Fibroblast of lung (primary cell): ENCODE measurements around the gene CCDC152. TPM values are rescaled to one million over a fixed set of nuclear protein-coding genes. Genes with fewer than 3 reads are reported as not detected.

Source experiments
- DNase-seq, 2 donors: peaks; one replicate each; pipeline versions ENCODE4 v3.0.0 to v3.0.0-alpha.2; 2010; ENCODE audit warnings: low read depth in 2 of 2
- H2AFZ ChIP-seq: 2 replicates; pipeline ENCODE4 v1.5.1; 2012; ENCODE audit warnings: low read length, control low read depth, inconsistent platforms
- H3K27ac ChIP-seq: 2 replicates; pipeline ENCODE4 v1.5.1; 2011; ENCODE audit warnings: low read length, control low read depth; ENCODE audit not compliant: insufficient read depth
- H3K27me3 ChIP-seq: 2 replicates; pipeline ENCODE4 v1.5.1; 2011; ENCODE audit warnings: mild to moderate bottlenecking, low read length; ENCODE audit not compliant: control insufficient read depth, insufficient read depth
- H3K36me3 ChIP-seq: 2 replicates; pipeline ENCODE4 v1.5.1; 2011; ENCODE audit warnings: low read length; ENCODE audit not compliant: control insufficient read depth, insufficient read depth
- H3K4me1 ChIP-seq: 2 replicates; pipeline ENCODE4 v1.5.1; 2011; ENCODE audit warnings: low read length; ENCODE audit not compliant: control insufficient read depth, insufficient read depth; ENCODE audit errors: extremely low read depth
- H3K4me2 ChIP-seq: 2 replicates; pipeline ENCODE4 v1.5.1; 2011; ENCODE audit warnings: low read length, control low read depth; ENCODE audit not compliant: insufficient read depth; ENCODE audit errors: extremely low read depth
- H3K4me3 ChIP-seq, 4 experiments: fragments of 200-600 bp in 1 of 4; sonication (generic) in 1 of 4; replicated peaks in 1 of 4; 2 replicates each; pipeline ENCODE4 v1.5.1; 2011 to 2016; ENCODE audit warnings: low read length in 4 of 4, low read depth in 3 of 4, mild to moderate bottlenecking in 3 of 4, control low read depth in 2 of 4, inconsistent platforms in 1 of 4, mixed read lengths in 1 of 4; ENCODE audit not compliant: insufficient read depth in 1 of 4; ENCODE audit errors: control extremely low read depth in 1 of 4
- H3K79me2 ChIP-seq: 2 replicates; pipeline ENCODE4 v1.5.1; 2012; ENCODE audit warnings: mild to moderate bottlenecking, low read length, inconsistent platforms; ENCODE audit not compliant: control insufficient read depth, insufficient read depth
- H3K9ac ChIP-seq: 2 replicates; pipeline ENCODE4 v1.5.1; 2011; ENCODE audit warnings: mild to moderate bottlenecking, low read length, control low read depth; ENCODE audit not compliant: insufficient read depth
- H3K9me3 ChIP-seq: 2 replicates; pipeline ENCODE4 v1.5.1; 2012; ENCODE audit warnings: low read depth, low read length; ENCODE audit not compliant: control insufficient read depth, insufficient read depth
- H4K20me1 ChIP-seq: 2 replicates; pipeline ENCODE4 v1.5.1; 2011; ENCODE audit warnings: low read length; ENCODE audit not compliant: control insufficient read depth, insufficient read depth; ENCODE audit errors: extremely low read depth
- CTCF ChIP-seq, 2 donors: IDR thresholded peaks in 1 of 2; conservative IDR thresholded peaks in 1 of 2; 1 replicate in 1 of 2; 2 replicates in 1 of 2; pipeline ENCODE4 v1.5.1; 2011 to 2012; ENCODE audit warnings: low read length in 2 of 2, control low read depth in 1 of 2, inconsistent platforms in 1 of 2, low read depth in 1 of 2, mild to moderate bottlenecking in 1 of 2
- EZH2 ChIP-seq: IDR thresholded peaks from 2 replicates; pipeline ENCODE4 v1.5.1; 2012; ENCODE audit warnings: low read length, control low read depth, mild to moderate bottlenecking; ENCODE audit errors: missing control alignments
- polyA plus RNA-seq, 2 donors: library from polyadenylated mRNA; depleted of rRNA in 1 of 2; stranded (reverse) in 1 of 2; unstranded in 1 of 2; fragments of >200 nt; gene quantifications; 2 replicates each; pipeline ENCODE4 v1.2.1, GENCODE V29; 2011 to 2012; ENCODE audit warnings: missing spikeins in 1 of 2
- total RNA-seq: library from RNA; depleted of rRNA; stranded (reverse); fragments of >200 nt; gene quantifications from 2 replicates; pipeline ENCODE4 v1.2.1, GENCODE V29; 2014

CCDC152 gene
- total and polyA plus RNA-seq, 2 donors (not counting 1 experiment from before 2014, with no cell fraction given), result 1.4 to 2.5 TPM

- Histone ChIP-seq H4K20me1 (no peaks in the 10 kb centered on the region), H3K79me2 (no peaks in the 10 kb centered on the region), H3K36me3 (no peaks in the 10 kb centered on the region), H3K4me3 (no peak overlapping the region), H3K4me2 (no peak overlapping the region), H3K9ac (no peak overlapping the region), H3K27me3 (no peaks in the 10 kb centered on the region), H3K9me3 (no peaks in the 10 kb centered on the region), H3K27ac (no peak overlapping the region), H2AFZ (no peak overlapping the region), H3K4me1 (no peaks in the 10 kb centered on the region)
- DNase-seq, result no peak
- TF ChIP-seq CTCF (conservative IDR thresholded peaks at IDR 0.05 in 1 of 2, IDR thresholded peaks at IDR 0.05 in 1 of 2; ENCODE audit: low read depth in 1 of 2, low read length in 2 of 2), result no peak
- TF ChIP-seq EZH2, result no peak
Measured at GRCh38 chr5:42830924-42831323, 74.3 kb downstream of the CCDC152 start.

GRCh38 chr5:42832060-42832459, 75.4 kb downstream of the CCDC152 start:
- H3K36me3 ChIP-seq, result no peaks in the 10 kb centered on the region
- TF ChIP-seq CTCF (conservative IDR thresholded peaks at IDR 0.05 in 1 of 2, IDR thresholded peaks at IDR 0.05 in 1 of 2; ENCODE audit: low read depth in 1 of 2, low read length in 2 of 2) (no peak), EZH2 (no peak)
- no peaks in the 10 kb centered on the region for H3K9me3 ChIP-seq
- no peak for DNase-seq
- no peaks in the 10 kb centered on the region for H3K27me3 ChIP-seq
- no peak overlapping the region for H3K4me2 ChIP-seq
- H3K9ac ChIP-seq, result no peak overlapping the region
- no peak overlapping the region for H2AFZ ChIP-seq
- H3K4me3 ChIP-seq, result no peak overlapping the region
- no peaks in the 10 kb centered on the region for H4K20me1 ChIP-seq
- no peak overlapping the region for H3K27ac ChIP-seq
- no peaks in the 10 kb centered on the region for H3K79me2 ChIP-seq
- H3K4me1 ChIP-seq, result no peaks in the 10 kb centered on the region

- H3K36me3 ChIP-seq, result no peaks in the 10 kb centered on the region
- no peaks in the 10 kb centered on the region for H3K27me3 ChIP-seq
- no peaks in the 10 kb centered on the region for H3K79me2 ChIP-seq
- TF ChIP-seq EZH2, result no peak
- no peak for TF ChIP-seq CTCF (conservative IDR thresholded peaks at IDR 0.05 in 1 of 2, IDR thresholded peaks at IDR 0.05 in 1 of 2; ENCODE audit: low read depth in 1 of 2, low read length in 2 of 2)
- H3K9me3 ChIP-seq, result no peaks in the 10 kb centered on the region
- H3K4me2 ChIP-seq, result no peak overlapping the region
- no peak overlapping the region for H2AFZ ChIP-seq
- H3K4me1 ChIP-seq, result no peaks in the 10 kb centered on the region
- no peak overlapping the region for H3K27ac ChIP-seq
- no peaks in the 10 kb centered on the region for H4K20me1 ChIP-seq
- no peak overlapping the region for H3K4me3 ChIP-seq
- no peak for DNase-seq
- no peak overlapping the region for H3K9ac ChIP-seq
Measured at GRCh38 chr5:42836070-42836769, 79.6 kb downstream of the CCDC152 start.
